Islet precursor cell (in vitro differentiated cells): ENCODE measurements around the gene DUSP22.

Experiments used
- DNase-seq: peaks from one replicate; pipeline ENCODE4 v3.0.0-alpha.2; 2018

DUSP22 gene

DNA sequence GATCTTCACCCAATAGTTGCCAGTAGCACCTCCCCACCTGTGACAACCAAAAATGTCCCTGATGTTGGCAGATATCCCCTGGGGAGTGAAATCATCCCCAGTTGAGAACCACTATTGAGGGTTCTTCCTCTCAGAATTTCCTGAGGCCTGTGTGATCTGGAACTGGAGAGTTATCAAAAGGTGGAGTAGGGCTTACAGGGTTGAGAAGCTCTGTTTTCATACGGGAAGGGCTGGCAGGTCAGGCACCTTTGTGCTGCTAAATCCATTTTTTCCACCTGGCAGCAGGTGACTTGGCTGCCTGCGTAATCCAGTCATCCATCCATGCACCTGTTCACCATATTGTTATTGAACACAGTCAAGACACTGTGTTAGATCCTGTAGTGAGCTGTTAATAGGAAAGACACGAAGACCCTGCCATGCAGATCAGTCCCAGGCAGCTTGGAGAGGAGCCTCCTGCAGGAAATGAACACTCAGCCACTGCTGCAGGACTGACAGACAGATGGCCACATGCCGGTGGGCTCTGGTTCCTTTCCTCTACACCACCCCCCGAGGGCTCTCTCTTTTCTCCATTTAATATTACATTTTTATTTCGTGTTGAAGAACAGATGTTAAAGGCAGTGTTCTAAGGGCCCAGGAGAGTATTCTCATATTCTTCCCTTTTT, 5.4 kb downstream of the DUSP22 start:
- DNase-seq, result no peak

DNA sequence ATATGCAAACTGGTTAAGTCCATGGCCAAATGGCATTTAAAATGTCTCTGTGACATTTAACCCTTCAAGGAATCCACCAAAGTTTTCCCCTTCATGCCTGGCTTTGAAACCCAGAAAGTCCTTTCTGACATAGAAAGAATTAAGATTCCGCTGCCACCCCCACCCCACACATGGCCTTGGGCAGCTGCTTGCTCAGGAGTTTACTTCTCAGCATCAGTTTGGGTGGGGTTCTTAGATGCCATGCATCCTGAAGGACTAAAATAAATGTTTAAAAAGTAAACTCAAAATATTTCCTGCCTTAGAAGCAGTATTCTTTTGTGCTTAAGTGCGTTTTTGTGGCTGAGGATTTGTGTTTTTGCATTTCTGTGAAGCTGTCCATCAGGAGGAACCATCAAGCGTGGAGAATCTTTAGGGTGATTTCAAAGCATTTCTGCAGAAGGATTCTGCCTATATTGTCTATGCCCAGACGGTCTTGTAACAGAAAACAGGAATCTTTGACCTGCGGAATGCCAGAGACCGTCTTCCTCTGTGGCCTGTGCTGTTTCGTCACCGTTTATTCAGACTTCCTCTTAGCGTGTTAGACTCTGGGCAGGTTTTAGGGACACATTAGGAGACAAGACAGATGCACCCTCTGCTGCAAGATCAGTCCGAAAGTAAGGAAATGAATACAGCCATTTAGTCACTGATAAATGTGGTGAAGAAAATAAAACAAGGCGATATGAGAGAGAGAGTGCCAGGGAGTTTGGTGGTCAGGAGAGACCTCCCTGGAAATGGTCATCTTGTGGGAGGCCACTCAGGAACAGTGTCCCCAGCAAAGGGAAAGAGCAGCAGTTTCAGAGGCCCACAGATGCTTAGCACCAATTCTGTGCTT, 6.2 kb downstream of the DUSP22 start:
- no peak for DNase-seq

DNA sequence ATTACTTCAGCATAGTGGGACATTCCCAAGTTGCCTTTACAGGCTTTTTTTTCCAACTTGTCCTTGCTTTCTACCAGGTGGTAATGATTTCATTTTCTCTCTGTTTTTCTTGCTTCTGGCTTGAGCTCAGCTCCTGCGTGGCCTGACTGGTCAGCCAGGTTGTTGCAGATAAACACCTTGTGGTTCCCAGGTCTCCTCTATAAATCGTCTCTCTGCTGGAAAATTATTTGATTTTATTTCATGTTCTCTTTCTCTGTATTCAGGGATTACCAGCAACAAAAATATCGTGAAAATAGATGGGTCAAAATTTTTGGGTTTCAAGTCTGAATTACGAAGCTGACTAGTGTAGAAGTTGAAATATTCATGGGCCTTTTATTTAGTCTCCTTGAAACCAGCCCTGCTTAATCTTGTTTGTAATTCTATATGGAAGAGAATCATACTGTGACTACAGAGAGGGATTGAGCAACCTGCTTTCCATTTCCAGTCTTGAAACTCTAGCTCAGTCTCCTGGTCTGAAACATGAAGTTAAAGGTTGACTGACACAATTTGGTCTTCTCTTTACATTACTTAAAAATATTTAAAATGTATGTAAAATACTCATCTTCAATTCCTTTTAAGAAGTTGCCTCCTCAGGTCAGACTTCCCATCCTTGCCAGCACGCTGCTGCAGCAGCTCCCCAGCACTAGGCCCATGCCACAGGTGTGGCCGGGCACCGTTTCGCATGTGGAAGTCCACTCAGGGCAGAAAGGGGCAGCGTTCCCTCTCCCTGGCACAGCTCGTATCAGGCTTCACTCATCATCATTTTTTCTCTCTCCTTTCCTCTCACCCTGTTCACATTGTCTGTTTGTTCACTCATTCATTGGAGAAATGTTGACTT, 7.1 kb downstream of the DUSP22 start:
- DNase-seq, result no peak

DNA sequence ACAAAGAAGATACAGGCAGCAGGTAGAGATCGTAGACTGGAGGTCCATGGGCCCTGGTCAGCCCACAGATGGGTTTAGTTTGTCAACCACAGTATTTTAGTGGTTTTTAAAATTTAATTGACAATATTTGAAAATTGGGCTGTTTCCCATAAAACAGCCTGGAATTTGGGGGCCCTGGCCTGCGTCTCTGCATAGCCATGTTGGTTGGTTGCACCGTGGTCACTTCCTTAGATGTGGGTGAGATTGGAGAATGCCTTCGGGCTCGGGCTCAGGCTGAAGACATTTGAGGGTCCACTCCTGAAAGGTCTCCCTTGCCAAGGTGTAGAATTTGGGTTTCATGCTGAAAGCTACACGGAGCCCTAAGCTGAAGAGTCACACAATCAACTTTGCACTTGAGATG, 7.7 kb downstream of the DUSP22 start:
- no peak for DNase-seq

DNA sequence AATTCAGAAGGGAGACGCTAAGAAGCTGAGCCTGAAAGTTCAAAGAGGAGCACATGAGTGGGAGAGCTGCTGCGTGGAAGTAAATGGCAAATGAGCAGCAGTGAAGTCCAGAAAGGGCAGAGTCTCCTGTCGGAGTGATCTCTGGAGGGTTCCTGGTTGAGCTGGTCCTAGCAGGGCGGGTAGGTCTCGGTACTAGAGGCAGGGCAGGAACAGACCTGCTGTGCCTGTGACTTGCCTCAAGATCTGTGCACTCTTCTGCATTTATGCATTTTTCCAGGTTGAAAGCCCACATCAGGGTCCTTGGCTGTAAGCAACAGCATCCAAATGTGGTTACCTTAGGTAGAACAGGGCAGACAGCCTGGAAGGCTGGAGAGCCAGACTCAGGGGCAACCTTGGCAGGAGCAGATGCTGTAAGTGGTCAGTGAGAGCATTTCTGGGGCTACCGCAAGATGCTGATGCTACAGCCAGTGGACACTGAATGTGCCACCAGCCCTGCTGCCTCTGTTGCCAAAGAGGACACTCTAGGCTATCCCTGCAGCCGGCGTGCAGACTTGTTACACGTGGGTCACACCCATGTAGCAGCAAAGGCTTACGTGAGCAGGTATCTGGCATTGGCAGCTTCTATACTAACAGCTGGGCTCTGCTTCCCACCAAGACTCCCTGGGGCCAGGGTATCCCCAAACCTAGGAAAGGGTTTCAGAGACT, 8.4 kb downstream of the DUSP22 start:
- DNase-seq, result no peak

DNA sequence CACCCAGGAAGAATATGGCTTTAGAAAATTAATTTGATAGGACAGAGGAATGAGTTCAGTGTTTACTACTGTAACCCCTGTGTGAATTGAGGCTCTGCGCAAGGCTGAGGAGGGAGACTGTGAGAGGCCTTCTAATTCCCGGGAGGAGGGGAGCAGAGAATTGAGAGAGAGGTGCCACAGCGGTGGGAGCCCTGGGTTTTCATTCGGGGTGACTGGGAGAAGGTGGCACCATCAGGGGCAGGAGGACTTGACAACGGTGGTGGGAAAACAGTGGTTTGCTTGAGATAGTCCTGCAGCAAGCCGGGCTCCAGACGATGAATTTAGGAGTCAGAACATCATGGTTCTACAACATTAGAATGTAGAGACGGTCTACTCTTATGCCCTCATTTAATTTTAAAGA, 9.2 kb downstream of the DUSP22 start:
- DNase-seq, result no peak

DNA sequence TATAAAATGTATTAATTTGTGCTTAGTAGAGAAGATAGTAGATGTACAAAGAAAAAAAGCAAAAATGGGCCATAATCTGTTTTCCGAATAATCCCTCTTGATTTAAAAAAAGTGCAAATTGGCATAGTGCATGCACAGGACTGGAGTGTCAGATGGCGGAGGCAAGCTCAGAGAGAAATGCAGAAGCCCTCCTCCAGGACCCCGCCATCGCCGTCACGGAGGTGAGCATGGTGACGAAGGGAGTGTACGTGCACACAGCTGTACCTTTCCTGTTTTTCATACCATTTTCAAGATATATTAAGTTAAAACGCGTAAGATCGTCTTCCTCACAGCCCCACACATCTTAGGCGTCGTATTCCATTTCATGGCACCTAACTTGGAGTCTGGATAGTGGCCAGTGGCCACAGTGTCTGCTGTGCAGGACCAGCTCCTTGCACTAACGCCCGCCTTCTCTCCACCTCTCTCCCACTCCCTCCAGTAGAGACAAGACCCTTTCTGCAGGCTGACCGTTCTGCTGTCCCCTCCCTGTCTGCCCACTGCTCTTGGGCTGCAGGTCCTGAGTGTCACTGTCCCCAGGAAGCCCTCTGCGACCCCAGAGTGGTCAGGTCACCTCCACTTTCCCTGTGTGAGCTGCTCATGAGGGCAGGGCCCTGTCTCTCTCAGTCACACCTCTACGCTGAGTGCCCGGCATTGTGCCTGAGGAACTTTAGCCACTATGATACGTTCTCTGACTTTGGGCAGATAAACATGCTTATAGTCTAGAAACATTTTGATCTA, 9.8 kb downstream of the DUSP22 start:
- DNase-seq, result peak; percentile 44

DNA sequence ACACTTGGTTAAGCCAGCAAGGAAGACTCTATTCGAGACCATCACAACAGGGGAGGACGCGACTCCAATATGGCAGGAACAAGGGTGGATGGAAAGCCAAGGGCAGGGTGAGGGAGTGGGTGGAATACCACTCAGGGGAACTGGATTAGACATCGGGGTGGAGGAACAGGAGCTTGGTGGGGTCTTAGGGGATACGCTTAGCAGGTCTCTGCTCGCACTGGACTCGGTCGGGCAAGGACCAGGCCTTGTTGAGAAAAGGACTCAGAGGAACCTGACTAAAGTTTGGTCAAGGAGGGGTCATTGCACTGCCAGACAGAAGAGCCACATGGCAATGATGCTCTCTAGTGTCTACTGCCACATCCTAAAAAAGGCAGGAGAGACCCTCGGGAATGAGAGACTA, 10.5 kb downstream of the DUSP22 start:
- DNase-seq, result peak; percentile 45

DNA sequence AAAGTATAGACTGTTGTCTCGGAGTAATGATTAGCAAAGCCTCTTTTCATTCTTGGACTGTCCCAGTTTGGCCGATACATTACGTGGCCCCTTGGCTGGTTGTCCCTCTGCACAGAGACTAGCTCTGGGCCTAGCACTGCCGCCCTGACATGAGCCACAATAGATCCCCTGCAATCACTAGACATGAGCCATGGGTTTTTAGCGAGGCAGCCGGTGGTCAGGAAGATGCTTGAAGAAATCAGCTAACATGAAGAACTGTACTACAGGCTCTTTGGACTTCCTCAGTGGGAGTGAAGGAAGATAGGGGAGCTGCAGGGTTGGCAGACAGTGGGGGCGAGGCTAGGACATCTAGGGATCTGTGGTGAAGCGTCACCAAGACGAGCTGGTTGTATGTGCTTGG, 11.0 kb downstream of the DUSP22 start:
- DNase-seq, result peak; percentile 45

DNA sequence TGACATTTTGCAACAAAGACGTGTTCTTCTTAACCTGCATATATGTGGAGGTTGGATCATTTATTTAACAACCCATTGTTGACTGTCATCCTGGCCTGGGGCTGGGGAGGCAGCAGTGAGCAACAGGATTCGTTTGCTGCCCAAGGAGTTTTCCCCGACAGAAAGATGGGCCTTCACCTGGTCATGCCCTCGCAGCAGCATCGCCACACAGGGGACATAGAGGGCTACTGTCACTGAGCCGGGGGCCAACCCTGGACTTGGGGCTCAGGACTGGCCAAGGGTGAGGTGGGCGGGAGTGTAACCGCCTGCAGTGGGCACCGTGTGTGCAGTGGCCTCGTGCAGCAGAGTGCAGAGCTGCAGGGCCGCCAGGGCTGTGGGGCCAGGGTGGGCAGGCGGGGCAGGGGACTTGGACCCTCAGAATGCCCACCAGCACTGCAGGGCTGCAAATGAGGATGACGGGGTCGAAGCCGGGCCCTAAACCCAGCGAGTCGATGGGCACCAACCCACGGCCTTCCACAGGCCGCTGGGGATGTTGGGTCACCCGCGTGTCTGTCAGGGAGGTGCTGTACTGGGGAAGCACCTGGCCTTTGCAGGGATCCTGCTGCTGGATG, 11.8 kb downstream of the DUSP22 start:
- peak; percentile 52 for DNase-seq

DNA sequence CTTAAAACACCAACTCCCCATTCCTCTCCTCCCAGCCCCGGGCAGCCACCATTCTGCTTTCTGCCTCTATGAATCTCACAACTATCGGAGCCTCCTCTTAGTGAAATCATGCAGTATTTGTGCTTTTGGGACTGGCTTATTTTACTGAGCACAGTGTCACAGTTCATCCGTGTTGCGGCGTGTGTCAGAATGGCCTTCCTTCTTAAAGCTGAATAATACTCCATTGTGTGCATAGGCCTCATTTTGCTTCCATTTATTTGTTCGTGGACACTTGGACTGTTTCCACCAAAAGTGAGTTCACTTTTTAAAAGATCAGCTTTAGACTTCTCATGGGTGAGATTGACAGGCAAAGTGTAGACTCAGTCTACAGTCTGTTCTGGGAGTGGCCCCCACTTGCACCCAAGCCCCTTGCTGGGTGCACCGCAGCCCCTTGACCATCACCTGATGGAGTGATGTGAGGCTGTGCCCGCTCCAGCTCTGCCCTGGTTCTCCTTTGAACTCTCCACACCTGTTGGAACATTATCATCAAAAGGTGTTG, 12.6 kb downstream of the DUSP22 start:
- DNase-seq, result no peak

DNA sequence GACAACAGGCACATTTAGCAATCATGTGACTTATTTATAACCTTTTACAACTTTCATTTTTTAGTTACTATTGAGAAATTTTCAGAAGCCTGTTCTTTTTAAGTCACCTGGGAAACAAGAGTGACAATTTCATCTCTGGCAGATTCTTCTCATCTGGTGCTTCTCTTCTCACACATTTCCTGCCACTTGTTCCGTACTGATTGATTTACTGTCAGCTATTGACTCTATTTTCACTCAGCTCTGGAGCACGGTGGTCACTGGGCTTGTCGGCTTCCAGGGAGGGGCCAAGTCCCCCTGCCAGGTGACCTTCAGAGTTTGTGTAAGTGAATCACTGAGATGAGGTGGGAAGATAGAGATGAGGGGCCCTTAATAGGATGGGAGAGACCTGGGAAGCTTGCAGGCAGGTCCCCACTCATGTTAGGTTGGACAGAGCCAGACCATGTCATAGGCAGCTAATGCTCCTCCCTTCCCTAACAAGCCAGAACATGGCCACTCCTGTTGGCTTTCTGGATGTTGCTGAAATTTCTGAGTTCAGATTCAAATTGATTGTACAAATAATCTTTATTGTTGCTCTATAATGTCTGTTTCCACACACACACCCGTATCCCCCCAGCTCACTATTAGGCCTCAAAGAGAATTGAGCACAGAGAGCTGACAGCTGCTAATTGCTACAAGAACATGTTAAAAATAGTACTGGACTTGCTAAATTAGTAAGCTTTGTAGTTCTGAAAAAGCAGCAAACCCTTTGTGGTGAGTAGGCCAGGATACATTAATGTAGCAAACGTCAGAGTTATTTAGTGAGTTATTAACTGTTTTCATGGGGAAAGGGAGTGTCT, 13.3 kb downstream of the DUSP22 start:
- DNase-seq, result no peak

DNA sequence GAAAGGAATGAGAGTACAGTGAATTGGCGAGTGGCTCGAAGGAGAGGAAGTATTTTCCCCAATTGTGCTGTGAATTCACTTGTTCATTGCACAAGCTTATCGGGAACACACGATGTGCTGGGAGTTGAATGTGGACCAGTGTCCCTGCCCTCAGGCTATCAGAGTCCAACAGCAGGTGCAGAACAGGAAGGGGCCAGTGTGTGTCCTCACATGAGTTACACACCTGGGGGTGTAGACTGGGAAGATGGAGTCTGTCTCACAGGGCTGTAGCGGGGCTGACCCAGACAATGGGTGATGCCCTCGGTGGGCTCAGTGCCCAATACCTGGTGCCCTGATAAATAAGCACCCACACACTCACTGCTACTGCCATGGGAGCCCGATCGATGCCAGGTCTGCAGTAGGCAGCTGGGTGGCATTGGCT, 14.4 kb downstream of the DUSP22 start:
- peak; percentile 47 for DNase-seq

DNA sequence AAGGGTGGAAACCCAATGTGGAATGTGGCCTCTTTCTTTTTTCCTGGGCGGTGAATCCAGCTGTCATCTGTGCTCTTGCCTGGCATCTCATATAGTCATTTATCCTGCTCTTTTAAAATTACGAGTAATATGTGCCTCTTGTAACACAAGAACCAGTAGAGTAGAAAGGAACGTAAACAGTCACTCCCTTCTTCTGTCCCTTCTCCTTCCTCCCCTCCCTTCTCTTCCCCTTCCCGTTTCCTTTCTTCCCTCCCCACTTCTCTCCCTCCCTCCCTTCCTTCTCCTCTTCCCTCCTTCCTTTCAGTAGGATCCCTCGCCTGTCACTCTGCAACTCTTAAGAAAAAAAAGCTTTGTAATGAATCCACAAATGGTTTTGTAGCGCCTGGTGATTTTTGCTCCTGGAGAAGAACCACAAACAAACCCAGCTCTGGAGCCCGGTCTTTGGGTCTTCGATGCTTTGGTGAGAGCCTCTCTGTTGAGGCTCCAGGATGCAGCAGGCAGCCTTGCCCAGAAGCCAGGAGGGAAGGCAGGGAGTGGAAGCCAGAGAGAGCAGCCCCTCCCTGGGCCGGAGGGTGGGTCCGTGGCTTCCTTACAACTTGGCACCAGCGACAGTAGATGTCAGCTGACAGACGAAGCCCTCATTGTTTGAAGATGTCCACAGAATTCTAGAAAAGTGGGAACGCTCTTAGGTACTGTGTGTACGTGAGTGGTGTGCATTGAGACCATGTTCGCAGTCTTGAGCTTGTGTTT, 15.0 kb downstream of the DUSP22 start:
- DNase-seq, result peak; percentile 44

DNA sequence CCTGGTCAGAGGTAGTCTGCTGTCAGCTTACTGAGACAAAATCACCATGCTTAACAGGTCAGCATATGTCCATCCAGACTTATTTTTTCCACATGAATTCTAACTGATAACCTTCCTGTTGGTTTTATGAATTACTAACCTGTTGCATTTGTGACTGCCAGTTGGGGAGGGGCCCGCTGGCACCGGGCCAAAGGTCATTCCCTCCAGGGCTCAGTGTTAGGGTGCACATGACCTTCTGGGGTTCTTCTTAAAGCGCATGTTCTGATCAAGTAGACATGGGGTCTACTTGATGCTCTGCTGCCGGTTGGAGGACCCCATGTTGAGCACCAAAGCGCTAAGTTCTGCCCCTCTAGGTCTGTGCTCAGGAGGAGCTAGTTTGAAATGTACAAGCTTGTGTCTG, 15.6 kb downstream of the DUSP22 start:
- DNase-seq, result no peak

DNA sequence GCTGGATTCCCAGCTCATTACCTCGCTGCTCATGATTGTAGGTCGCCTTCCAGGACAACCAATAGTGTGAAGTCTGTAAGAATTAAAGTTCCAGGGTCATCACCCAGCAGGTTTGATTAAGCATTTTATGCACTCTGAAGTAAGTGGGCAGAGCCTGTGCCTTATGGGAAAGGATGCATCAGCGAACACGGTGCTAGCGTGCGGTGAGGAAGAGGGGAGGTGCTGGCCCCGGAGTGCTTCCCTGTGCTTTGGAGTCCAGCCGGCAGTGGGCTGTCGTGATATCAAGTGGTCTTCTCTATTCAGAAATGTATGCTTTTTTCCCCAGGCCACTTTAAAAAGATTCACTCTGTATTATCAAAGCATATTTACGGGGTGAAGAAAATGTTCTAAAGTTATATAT, 16.0 kb downstream of the DUSP22 start:
- peak; percentile 41 for DNase-seq

DNA sequence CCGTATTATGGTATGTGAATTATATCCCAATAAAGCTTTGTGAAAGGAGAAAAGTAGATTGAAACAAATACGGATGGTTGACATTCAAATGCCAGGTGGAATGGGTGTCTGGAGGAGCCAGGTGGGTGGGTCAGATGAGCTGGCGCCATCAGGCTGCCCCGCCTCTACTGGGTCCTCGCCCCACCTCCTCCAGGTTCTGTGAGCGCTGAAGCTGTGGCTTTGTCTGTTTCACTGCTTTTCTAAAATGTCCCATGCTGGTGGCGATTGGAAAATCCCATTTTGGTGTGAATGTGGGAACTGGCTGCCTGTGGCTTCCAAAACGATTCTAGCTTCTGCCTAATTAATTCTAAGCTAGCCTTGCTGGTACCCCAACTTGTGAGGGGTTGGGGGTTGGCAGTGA, 16.5 kb downstream of the DUSP22 start:
- DNase-seq, result peak; percentile 41

DNA sequence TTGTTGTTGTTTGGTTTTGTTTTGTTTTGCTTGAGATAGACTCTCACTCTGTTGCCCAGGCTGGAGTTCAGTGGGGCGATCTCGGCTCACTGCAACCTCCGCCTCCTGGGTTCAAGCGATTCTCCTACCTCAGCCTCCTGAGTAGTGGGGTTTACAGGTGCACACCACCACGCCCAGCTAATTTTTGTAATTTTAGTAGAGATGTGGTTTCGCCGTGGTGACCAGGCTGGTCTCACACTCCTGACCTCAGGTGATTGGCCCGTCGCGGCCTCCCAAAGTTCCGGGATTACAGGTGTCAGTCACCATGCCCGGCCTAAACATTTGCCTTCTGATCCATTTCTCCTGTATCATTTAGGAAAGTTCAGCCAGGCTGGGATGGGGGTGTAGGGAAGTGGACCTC, 17.7 kb downstream of the DUSP22 start:
- peak; percentile 42 for DNase-seq

DNA sequence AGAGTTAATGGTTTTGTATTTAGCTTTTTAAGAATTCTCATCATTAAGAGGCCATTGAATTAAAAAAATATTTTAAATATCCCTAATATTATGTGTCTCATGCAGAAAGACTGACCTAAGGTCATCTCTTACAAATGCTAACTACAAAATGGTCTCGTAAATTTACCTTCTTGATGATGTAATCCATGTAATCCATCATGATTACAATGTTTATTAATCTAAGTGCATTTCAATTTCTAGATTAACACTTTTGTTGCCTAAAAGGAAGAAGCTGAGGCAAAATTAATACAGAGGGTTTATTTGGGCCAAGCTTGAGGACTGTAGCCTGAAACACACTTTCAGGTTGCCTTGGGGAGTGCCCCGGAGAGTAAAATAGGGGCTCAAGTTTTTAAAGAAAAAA, 18.4 kb downstream of the DUSP22 start:
- no peak for DNase-seq
